ENCODE measurements around the gene APBB3.
A peak's percentile ranks its signal among the peaks of the same experiment; 100 is the strongest.

The APBB3 gene

DNA sequence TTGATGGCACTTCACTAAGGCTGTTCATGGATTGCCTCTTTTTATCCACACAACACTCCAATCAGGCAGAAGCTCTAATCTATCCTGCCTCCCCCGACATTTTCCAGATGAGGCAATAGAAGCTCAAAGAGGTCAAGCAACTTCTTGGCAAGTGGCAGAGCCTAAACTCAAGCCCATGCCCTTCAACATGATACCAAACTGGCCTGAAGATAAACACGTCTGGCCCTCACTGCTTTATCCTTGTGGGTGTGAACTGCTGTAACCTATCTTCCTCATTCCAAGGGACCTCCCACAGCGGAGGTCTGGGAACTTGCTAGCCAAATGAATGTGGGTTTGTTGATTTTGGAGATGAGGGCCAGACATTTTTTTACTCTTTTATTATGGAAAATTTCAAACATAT, 9.8 kb upstream of the APBB3 start:
- DNase-seq = no peak

DNA sequence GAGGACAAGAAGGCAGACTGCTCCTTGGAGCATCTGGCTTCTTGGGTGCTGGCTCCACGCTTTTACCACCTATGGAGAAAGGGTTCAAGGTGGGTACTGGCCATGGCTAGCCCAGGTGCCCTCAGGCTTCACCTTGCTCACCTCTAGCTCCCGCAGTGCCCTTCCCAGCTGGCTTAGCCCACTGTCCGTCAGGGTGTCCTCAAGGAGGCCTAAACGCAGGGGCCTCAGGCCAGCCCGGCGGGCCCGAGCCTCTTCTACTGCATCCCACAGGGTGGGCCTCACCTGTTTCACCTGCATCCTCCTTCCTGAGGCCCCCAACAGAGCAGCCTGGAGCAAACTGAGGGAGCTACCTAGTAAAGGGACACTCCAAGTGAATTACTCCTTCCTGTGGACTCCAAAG, 9.3 kb upstream of the APBB3 start:
- no peak for DNase-seq

DNA sequence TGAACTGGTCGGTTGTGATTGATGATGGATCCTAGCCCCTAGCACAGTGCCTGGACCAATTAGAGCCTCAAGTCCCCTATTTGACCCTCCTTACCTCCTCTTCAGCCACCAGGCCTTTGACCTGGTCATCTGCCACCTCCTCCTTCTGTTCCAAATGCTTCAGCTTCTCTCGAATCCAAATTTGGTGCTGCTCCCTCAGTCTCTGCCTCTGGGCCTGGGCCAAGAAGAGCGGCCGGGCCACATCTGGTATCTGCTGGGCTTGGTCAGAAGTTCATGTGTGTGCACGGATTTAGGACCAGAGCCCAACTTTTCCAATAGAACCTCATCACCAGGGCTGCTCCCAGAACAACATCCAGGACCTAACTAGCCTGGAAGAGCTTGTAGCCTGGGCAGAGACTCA, 6.7 kb upstream of the APBB3 start:
- DNase-seq = no peak

DNA sequence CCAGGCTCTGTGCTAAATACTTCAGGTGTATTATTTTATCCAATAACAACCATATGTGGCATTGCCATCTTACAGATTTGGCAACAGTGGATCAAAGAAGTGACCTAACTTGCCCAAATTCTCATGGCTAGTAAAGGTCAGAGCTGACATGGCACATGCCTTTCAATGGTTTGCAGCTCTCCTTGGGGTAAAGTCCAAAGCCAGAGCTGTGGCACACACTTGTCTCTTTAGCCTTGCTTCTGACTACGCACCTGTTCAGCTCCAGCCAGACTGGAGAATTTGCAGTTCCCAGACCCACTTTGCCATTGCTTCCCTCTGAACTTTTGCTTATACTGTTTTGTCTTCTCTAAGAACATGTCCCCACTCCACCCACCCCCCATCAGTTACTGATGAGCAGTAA, 6.1 kb upstream of the APBB3 start:
- no peak for DNase-seq

DNA sequence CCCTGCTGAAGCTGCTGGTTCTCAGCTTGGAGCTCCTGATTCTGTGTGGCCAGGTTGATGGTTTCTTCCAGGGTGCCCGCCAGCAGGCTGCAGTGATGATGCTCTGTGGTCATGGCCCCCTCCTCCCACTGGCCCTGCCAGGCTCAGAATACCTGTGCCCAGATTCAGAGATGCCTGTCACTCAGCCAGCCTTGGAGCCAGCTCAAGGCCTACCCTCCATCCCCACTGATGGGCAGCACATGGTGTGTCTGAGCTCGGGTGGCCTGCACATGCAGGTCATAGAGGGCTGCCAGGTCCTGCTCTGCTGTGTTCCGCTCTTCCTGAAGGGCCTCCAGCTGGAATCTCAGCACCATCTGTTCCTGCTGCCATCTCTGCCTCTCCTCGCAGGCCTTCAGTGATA, 5.7 kb upstream of the APBB3 start:
- DNase-seq = no peak

- DNase-seq = no peak
Observed at GRCh38 chr5:140569197-140569596, 4.8 kb upstream of the APBB3 start.

- no peak for DNase-seq
Observed at GRCh38 chr5:140568443-140569063, 4.2 kb upstream of the APBB3 start.

DNA sequence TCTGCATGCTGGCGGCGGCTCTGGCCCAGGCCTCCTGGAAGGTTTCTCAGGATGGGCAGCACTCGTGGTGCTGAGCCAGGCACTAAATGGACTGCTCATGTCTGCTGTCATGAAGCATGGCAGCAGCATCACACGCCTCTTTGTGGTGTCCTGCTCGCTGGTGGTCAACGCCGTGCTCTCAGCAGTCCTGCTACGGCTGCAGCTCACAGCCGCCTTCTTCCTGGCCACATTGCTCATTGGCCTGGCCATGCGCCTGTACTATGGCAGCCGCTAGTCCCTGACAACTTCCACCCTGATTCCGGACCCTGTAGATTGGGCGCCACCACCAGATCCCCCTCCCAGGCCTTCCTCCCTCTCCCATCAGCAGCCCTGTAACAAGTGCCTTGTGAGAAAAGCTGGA, 3.5 kb upstream of the APBB3 start:
- no peak for DNase-seq

GRCh38 chr5:140567136-140567818, 2.9 kb upstream of the APBB3 start:
- DNase-seq = no peak

- DNase-seq = no peak
Observed at GRCh38 chr5:140566665-140567064, 2.3 kb upstream of the APBB3 start.

DNA sequence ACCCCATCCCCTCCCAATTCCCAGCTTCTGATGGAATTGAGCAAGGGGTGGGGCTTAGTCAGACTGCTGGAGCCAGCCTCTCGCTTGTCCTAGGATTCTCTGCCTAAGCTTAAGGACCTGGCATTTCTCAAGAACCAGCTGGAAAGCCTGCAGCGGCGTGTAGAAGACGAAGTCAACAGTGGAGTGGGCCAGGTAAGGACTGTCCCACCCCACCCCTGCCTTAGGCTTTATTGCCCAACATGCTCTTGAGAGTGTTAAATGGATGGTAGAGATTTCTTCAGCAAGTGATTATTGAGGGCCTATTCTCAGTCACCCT, 1.3 kb upstream of the APBB3 start:
- no peak for DNase-seq

DNA sequence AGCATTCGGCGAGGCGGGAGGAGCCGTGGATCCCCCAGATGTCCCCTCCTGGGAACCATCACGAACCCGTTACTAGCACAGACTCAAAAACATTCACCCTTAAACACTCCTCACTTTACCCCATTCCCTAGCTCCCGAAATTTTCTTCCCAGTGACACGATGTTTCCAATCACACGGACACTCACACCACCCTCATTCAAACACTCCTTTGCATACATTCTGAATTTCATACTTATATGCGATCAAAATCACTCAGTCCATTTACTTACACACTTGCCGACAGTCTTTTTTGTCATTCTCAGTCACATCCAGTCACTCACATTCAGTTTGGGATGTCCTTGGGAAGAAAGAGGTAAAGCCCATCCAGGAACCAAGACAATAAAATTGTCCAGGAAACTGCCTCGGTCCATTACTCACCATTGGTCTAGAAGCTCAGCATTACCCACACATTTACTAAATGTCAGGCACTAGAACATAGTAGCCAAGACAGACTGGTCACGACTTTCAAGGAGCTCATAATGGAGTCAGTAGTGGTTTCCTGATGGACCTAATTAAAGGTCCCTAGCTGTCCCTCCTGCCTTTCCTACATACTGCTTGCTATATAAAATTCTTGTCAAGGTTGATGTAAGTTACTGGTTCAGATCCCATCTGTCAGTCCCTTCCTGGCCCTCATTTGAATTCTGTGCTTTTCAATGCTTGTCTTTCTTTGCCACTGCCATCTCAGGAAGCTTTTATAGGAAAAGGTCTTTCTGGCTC, 804 bp upstream of the APBB3 start:
- DNase-seq = no peak

DNA sequence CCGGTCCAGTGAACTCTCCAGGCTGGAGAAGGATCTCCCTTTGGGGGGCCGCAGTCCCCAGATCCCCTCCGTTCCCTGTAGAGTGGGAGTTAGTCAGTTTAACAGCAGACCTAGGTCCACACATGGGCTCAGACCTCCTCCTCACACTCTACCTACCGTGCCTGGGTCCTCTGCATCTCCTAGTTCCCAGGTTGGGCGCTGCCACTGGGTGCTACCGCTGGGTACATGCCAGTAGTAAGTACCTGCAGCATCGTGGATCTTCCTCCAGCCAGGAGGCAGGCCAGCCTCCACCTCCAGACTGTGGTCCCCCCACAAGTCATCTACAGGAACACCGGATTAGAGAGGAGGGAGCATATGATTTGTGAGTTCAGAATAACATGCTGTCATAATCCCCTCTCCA, 802 bp downstream of the APBB3 start:
- no peak for DNase-seq

- DNase-seq = no peak
Observed at GRCh38 chr5:140561753-140562523, 2.5 kb downstream of the APBB3 start.

DNA sequence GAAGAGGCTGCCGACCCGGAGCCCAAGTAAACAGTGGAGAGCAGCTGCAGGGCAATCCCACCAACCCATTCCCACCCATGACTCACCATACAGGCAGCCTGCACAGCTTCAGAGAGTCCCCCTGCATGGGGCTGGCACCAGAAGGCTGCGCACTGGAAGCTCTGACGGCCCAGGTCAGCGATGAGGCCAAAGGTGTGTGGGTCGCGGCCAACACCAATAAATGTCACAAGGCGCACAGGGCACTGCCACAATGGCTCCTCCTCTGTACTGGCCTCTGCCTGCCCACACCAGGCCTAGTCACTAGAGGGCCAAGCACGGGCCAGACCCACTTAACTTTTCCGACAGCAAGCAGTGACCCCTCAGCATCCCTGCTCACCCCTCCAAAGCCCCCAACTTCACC, 4.2 kb downstream of the APBB3 start:
- DNase-seq = no peak

GRCh38 chr5:140558542-140558941, 5.9 kb downstream of the APBB3 start:
- DNase-seq = no peak

DNA sequence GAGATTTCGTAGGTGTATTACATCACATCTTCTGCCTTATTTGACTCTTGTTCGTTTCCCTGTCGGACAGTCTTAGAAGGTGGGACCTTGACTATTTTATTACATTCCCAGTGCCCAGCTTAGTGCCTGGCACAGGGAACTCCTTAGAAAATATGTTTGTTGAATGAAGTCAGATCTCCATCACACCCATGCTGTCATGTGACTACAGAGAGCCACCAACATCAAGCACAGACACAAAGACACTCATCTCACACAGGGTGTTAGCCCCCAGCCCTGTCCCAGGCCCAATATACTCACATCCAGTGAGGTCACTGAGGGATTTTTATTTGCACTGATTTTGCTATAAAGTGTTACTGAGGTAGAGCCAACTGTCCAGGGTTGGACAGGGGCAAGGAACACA, 6.4 kb downstream of the APBB3 start:
- DNase-seq = no peak

GRCh38 chr5:140557136-140557805, 7.1 kb downstream of the APBB3 start, which contains the start of gene SRA1:
TSS of gene SRA1 (minus strand) at chr5:140557473. CDS start at chr5:140557452, 21 bp downstream.
- peak; percentile 70 to 75 for DNase-seq

- no peak for DNase-seq
Observed at GRCh38 chr5:140556438-140556837, 8.0 kb downstream of the APBB3 start.

DNA sequence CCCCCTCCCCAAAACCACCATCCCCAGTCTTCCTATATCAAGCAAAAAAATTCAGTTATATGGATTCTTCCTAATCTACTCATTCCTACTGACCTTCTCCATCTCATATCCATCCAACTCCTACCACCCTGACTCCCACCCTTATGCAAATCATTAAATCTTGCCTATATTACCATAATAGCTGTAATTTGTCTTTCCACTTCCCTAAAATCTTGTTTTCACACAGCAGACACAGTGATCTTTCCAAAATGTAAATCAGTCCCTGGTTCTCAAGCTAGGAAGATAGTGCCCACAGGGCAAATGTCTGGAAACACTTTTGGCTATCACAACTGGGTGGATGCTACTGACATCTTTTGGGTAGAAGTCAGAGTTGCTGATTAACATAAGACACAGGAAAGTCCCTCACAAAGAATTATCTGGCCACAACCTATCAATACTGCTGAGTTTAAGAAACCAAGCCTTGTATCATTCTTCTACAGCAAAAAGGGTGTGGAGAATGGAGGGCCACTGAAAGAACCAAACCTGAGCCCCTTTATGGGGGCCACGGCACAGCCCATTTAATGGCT, 8.6 kb downstream of the APBB3 start:
- no peak for DNase-seq

DNA sequence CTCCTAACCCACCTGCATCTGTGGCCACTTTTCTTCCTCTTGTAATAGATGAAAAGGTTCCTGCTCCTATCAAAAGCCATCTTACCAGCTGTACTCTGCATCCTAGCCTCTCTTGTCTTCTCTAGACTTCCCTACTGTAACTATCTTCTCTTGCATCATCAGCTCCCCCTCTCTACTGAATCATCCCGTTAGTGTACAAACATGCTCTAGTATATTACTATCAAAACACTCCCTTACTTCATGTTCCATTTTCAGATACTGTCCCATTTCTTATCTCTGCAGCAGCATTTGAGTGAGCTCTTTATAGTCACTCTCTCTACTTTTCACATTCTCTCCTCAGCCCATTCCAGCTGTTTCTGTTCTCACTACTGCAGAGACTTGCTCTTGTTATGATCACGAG, 9.9 kb downstream of the APBB3 start:
- no peak for DNase-seq

DNA sequence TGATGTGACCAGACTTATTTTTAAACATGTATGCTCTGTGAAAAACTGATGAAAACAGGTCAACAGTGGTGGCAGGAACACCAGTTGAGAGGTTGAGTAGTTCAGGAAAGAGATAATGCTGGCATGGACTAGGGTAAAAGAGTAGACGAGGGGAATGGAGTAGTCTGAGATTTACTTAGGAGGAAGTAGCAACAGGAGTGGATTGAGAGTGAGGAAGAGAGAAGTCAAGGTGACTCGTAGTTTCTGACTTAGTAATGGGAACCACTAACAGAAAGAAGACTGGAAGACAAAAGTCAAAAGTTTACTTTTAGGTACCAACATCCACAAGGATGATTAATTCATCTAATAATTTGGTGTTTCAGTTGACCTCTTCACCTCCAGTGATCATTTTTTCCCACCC, 10.7 kb downstream of the APBB3 start:
- no peak for DNase-seq

DNA sequence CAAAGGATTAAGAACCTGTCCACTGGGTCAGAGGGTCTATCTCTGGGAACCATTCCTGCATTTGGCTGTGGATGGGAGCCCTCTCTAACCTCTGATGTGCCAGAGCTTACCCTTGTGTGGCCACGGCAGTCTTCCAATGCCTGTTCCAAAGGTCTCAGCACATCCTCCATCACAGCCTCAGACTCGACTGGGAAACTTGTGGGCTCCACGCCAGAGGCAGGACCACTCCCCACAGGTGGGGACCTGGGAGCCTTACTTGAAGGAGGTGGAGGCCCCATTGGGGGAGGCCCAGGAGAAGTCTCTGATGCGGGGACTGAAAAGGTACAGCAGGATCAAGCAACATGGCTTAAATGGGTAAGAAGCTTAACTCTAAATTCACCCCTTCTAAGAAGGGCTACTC, 12.5 kb downstream of the APBB3 start:
- no peak for DNase-seq
